Measurements from ENCODE around the gene ARHGAP24. TPM values are rescaled to one million over a fixed set of nuclear protein-coding genes. Genes with fewer than 3 reads are reported as not detected.
"Not testable (repeated sequence)": the region's sequence is repeated elsewhere in the genome, so short reads cannot be mapped to it uniquely, and the experiment has no call there.

The ARHGAP24 gene
- total RNA-seq, 2 experiments from 2014 or later, result not detected

DNA sequence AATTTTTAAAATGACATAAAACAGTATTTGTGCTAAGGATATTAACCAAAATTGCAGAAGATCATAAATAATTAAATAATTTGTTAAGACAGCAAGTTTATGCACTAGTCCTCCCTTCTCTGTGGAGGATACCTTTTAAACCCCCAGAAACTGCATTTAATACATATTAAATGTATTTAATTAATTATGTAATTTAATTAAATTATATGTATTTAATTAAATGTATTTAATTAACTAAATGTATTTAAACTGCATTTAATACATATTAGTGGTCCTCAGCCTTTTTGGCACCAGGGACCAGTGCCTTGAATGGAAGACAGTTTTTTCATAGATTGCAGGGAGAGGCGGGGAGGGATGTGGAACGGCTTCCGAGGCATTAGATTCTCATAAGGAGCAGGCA, 404.6 kb downstream of the ARHGAP24 start:
- Mint-ChIP-seq H3K36me3 (no peaks in the 10 kb centered on the region), H3K27me3 (no peaks in the 10 kb centered on the region)
- POLR2A ChIA-PET, result no interaction called here

DNA sequence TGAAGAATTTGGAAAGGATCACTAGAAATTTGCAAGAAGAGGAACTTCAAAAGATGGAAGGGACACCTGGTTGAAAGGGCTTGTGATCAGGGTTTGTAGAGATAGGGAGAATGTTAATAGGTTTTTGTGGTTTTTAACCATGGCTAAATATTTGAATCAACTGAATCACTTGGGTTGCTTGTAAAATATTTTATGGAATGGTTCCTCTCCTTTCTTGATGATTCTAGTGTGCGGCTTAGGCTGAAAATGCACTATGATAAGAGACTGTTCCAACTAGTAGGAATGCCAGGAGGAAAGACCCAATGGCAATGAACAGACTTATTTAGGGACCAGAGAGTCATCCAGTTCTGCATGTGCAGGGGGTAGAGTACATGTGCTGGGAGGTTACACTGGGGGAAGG, 408.2 kb downstream of the ARHGAP24 start:
- CTCF ChIA-PET, result no interaction called here

More for the DNA sequence above, 404.6 kb downstream of the ARHGAP24 start:
- no peak for DNase-seq
- Mint-ChIP-seq H3K4me1 (ENCODE audit: low read depth) (no peaks in the 10 kb centered on the region), H3K9me3 (no peaks in the 10 kb centered on the region), H3K27ac (no peak overlapping the region), H3K4me3 (no peak overlapping the region)
- CTCF ChIA-PET, result no interaction called here
- intact Hi-C loops (cut with micrococcal nuclease), result no loop called here

DNA sequence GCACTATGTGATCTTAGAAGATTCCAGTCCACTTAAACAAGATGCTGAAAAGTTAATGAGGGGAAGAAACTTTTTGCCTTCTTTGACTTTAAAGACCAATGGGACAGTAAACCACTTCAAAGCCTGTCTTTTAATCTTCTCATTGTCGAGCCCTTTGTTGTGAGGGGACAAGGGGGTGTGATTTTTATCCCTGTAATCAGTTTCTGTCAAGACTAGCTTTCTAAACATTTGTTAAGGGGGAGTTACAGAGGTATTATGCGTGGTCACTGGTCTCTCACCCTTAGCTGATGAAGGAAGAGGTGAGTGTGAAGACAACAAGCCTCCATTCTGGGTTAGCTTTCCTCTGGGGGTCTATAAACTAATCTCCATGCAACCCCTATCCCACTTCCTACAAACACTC, 409.3 kb downstream of the ARHGAP24 start:
- Mint-ChIP-seq H3K27me3 (no peaks in the 10 kb centered on the region), H3K4me3 (no peak overlapping the region), H3K27ac (no peak overlapping the region), H3K36me3 (no peaks in the 10 kb centered on the region), H3K4me1 (ENCODE audit: low read depth) (no peaks in the 10 kb centered on the region), H3K9me3 (no peaks in the 10 kb centered on the region)
- intact Hi-C loops (cut with micrococcal nuclease), result no loop called here
- ChIA-PET POLR2A (no interaction called here), CTCF (no interaction called here)
- DNase-seq, result no peak

More for the DNA sequence above, 408.2 kb downstream of the ARHGAP24 start:
- Mint-ChIP-seq H3K36me3 (no peaks in the 10 kb centered on the region), H3K27me3 (no peaks in the 10 kb centered on the region), H3K4me1 (ENCODE audit: low read depth) (no peaks in the 10 kb centered on the region), H3K9me3 (no peaks in the 10 kb centered on the region), H3K27ac (no peak overlapping the region), H3K4me3 (no peak overlapping the region)
- intact Hi-C loops (cut with micrococcal nuclease), result no loop called here
- POLR2A ChIA-PET, result no interaction called here
- no peak for DNase-seq

DNA sequence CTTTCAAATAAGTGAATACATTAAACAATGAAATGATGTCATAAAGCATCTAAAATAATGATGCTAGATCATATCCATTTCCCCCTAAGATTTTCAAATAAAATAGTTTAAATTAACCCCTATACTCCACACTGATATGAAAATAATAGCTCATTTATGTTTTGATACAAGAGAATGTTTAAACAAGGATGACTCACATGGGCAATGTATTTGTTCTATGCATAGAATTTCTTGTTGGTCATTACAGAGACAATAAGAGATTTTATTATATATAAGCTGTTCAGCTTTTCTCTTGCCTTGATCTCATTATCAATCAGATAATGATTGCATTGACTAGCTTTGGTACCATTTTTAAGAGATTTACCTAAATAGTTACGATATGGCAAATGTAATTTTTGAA, 411.7 kb downstream of the ARHGAP24 start:
- Mint-ChIP-seq H3K36me3 (no peaks in the 10 kb centered on the region), H3K27me3 (no peaks in the 10 kb centered on the region), H3K9me3 (no peaks in the 10 kb centered on the region), H3K4me1 (ENCODE audit: low read depth) (no peaks in the 10 kb centered on the region), H3K27ac (no peak overlapping the region), H3K4me3 (no peak overlapping the region)
- ChIA-PET POLR2A (no interaction called here), CTCF (no interaction called here)
- intact Hi-C loops (cut with micrococcal nuclease), result no loop called here
- no peak for DNase-seq

- H3K4me3 Mint-ChIP-seq, result no peak overlapping the region
- intact Hi-C loops (cut with micrococcal nuclease), result no loop called here
- H3K36me3 Mint-ChIP-seq, result no peaks in the 10 kb centered on the region
- H3K27me3 Mint-ChIP-seq, result no peaks in the 10 kb centered on the region
- no peak overlapping the region for H3K27ac Mint-ChIP-seq
- no peak for DNase-seq
- no peaks in the 10 kb centered on the region for H3K9me3 Mint-ChIP-seq
- ChIA-PET POLR2A (no interaction called here), CTCF (no interaction called here)
- no peaks in the 10 kb centered on the region for H3K4me1 Mint-ChIP-seq (ENCODE audit: low read depth)
These were observed 414.4 kb downstream of the ARHGAP24 start for GRCh38 chr4:85889314-85889713.

DNA sequence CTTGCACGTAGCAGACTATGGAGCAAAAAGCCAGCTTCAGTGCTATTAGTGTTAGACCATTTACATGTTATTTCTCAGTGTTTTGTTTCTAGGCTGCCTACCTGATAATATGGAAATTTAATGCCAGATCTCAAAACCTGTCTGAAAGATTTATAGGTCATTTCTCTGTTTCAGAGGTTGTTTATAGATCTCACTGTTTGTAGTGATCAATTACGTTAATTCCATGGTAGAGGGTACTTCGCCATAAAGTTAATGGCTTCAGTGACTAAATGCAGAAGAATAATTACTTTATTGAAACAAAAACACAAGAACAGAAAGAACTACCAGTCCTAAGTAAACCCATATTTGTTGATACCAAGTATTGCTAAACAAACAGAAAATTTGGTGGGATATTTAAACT, 420.8 kb downstream of the ARHGAP24 start:
- Mint-ChIP-seq H3K27ac (no peak overlapping the region), H3K36me3 (no peaks in the 10 kb centered on the region), H3K4me3 (no peak overlapping the region), H3K9me3 (no peaks in the 10 kb centered on the region), H3K4me1 (ENCODE audit: low read depth) (no peaks in the 10 kb centered on the region), H3K27me3 (no peaks in the 10 kb centered on the region)
- no peak for DNase-seq
- ChIA-PET POLR2A (no interaction called here), CTCF (no interaction called here)
- intact Hi-C loops (cut with micrococcal nuclease), result no loop called here

DNA sequence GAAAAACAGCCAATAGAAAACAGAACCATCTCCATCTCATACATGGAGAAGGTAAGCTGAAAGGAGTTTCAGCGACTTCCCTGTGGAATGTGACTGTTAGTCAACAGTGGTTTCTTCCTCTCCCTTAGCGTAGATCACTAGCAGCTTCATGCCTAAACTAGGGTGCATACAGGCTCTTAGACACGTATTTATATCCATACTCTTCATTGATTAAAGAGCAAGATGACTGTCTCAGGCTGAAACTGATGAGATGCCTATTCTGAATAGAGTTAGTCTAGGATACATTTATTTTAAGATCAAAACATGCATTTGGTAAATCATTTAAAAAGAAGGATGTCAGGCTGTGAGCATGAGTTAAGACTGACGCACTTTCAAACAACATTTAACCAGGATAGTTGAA, 423.3 kb downstream of the ARHGAP24 start:
- Mint-ChIP-seq H3K4me3 (no peak overlapping the region), H3K27me3 (no peaks in the 10 kb centered on the region), H3K27ac (no peak overlapping the region), H3K36me3 (no peaks in the 10 kb centered on the region), H3K9me3 (no peaks in the 10 kb centered on the region), H3K4me1 (ENCODE audit: low read depth) (no peaks in the 10 kb centered on the region)
- intact Hi-C loops (cut with micrococcal nuclease), result no loop called here
- DNase-seq, result no peak
- CTCF ChIA-PET, result no interaction called here
- POLR2A ChIA-PET, result no interaction called here

DNA sequence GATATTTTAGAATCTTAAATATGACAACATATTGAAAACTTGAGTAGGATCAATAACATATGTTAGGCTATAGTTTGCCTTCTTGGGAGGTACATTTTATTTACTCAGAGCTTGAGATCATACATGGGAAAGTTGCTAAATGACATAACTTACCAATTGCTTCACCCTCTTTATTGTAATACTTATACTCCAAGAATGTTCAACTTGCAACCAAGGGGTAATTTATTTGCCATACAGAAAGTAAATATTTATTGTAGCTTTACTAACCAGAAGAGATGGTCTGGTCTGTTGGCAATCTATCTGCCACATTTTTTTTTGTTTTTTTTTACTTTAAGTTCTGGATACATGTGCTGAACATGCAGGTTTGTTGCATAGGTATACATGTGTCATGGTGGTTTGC, 426.6 kb downstream of the ARHGAP24 start:
- no peaks in the 10 kb centered on the region for H3K9me3 Mint-ChIP-seq
- DNase-seq, result no peak
- intact Hi-C loops (cut with micrococcal nuclease), result no loop called here
- no peak overlapping the region for H3K4me3 Mint-ChIP-seq
- no peaks in the 10 kb centered on the region for H3K36me3 Mint-ChIP-seq
- H3K4me1 Mint-ChIP-seq (ENCODE audit: low read depth), result no peaks in the 10 kb centered on the region
- CTCF ChIA-PET, result no interaction called here
- POLR2A ChIA-PET, result no interaction called here
- no peak overlapping the region for H3K27ac Mint-ChIP-seq
- no peaks in the 10 kb centered on the region for H3K27me3 Mint-ChIP-seq

DNA sequence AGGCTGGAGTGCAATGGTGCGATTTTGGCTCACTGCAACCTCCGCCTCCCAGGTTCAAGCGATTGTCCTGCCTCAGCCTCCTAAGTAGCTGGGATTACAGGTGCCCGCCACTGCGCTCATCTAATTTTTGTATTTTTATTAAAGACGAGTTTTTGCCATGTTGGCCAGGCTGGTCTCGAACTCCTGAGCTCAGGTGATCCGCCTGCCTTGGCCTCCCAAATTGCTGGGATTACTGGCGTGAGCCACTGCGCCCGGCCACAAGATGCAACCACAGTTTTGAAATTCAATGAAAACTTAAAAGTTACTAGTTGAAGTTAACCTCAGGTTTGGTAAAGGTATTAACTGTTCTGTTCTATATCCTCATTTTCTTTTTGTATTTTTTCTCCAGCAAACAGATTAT, 427.7 kb downstream of the ARHGAP24 start:
- intact Hi-C loops (cut with micrococcal nuclease); H3K27ac Mint-ChIP-seq; H3K36me3 Mint-ChIP-seq; CTCF ChIA-PET; H3K4me1 Mint-ChIP-seq (ENCODE audit: low read depth); H3K9me3 Mint-ChIP-seq; POLR2A ChIA-PET; DNase-seq; H3K27me3 Mint-ChIP-seq; H3K4me3 Mint-ChIP-seq: not testable (repeated sequence)

DNA sequence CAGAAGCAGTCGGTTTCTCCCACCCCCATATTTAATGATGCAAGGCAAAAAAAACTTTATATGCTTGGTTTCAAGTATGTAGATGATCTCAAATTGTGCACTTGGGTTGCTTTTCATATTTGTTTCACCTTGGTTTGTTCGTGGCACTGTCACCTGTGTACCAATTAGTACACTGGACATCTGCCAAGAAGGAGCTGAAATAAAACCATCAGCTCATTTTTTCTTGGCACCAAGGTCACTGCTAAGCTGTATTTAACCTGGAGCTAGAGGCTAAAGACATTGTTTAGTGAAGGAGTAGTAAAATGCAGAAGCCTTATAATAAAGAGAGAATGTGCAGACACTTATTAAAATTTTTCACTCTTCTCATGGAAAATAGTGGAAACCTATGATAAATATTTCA, 430.8 kb downstream of the ARHGAP24 start:
- Mint-ChIP-seq H3K4me1 (ENCODE audit: low read depth) (no peaks in the 10 kb centered on the region), H3K9me3 (peaks cover 2% of the 10 kb centered on the region), H3K4me3 (no peak overlapping the region), H3K36me3 (no peaks in the 10 kb centered on the region), H3K27ac (no peak overlapping the region), H3K27me3 (no peaks in the 10 kb centered on the region)
- DNase-seq, result no peak
- CTCF ChIA-PET, result no interaction called here
- POLR2A ChIA-PET, result no interaction called here
- intact Hi-C loops (cut with micrococcal nuclease), result no loop called here

DNA sequence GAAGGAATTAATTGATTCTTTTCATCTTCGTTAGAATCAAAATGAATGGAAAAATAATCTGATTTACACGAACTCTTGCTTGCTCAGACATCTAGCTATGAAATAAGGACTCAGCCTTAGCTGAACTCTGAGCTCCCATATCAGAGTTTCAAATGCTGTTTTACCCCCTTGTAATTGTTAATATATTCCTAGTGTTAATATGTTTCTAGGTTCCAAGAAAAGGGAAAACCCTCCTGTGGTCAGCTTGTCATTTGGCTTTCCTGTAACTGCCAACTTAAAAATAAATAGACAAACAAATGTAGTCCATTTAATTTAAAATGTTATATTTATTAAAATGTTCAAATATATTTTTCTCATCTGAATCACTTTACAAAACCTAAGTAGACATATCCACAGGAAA, 432.1 kb downstream of the ARHGAP24 start:
- no peaks in the 10 kb centered on the region for H3K27me3 Mint-ChIP-seq
- no peaks in the 10 kb centered on the region for H3K36me3 Mint-ChIP-seq
- ChIA-PET POLR2A (no interaction called here), CTCF (no interaction called here)
- peaks cover 2% of the 10 kb centered on the region for H3K9me3 Mint-ChIP-seq
- H3K27ac Mint-ChIP-seq, result no peak overlapping the region
- H3K4me3 Mint-ChIP-seq, result no peak overlapping the region
- no peaks in the 10 kb centered on the region for H3K4me1 Mint-ChIP-seq (ENCODE audit: low read depth)
- no peak for DNase-seq
- intact Hi-C loops (cut with micrococcal nuclease), result no loop called here

- H3K4me3 Mint-ChIP-seq, result no peak overlapping the region
- POLR2A ChIA-PET, result no interaction called here
These were observed 434.9 kb downstream of the ARHGAP24 start for GRCh38 chr4:85909851-85910250.

GRCh38 chr4:85910985-85911384, 436.0 kb downstream of the ARHGAP24 start:
- no peak for DNase-seq
- Mint-ChIP-seq H3K4me3 (no peak overlapping the region), H3K36me3 (no peaks in the 10 kb centered on the region), H3K27me3 (no peaks in the 10 kb centered on the region), H3K27ac (no peak overlapping the region), H3K4me1 (ENCODE audit: low read depth) (no peaks in the 10 kb centered on the region), H3K9me3 (peaks cover 6% of the 10 kb centered on the region)
- ChIA-PET CTCF (no interaction called here), POLR2A (no interaction called here)
- intact Hi-C loops (cut with micrococcal nuclease), result no loop called here

More at GRCh38 chr4:85909851-85910250, 434.9 kb downstream of the ARHGAP24 start:
- H3K27me3 Mint-ChIP-seq, result no peaks in the 10 kb centered on the region
- intact Hi-C loops (cut with micrococcal nuclease), result no loop called here
- no peak for DNase-seq
- no peak overlapping the region for H3K27ac Mint-ChIP-seq
- no peaks in the 10 kb centered on the region for H3K4me1 Mint-ChIP-seq (ENCODE audit: low read depth)
- H3K9me3 Mint-ChIP-seq, result peaks cover 2% of the 10 kb centered on the region
- CTCF ChIA-PET, result interaction anchor here (0.6 kb wide), 1 partner anchor 257 kb away, joined by 4 read pairs; no protein-coding TSS in a partner anchor
- H3K36me3 Mint-ChIP-seq, result no peaks in the 10 kb centered on the region
